ENCODE data around the gene TSHZ2.

TSHZ2 gene

DNA sequence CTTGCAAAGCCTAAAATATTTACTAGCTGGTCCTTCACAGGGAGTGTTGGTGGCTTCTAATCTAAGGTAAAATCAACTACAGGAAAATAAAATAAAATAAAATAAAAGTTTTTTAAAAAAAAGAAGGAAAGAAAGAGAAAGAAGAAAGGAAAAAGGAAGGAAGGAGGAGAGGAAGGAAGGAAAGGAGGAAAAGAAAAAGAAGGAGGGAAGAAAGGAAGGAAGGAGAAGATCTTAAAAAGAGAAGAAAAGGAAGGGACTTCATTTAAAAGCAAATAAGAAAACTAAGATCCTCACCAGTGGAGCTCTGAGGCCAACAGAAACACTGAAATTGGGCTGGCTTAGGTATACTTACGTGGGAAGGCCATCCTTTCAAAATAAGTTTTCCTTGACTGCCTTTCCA, 178.4 kb downstream of the TSHZ2 start:
- Histone ChIP-seq H3K4me1 (ENCODE audit: control insufficient read depth in 2 of 2, insufficient read depth in 2 of 2, low read length in 2 of 2) (no peaks in the 10 kb centered on the region), H3K9me3 (ENCODE audit: control insufficient read depth in 2 of 2, low read length in 2 of 2) (no peaks in the 10 kb centered on the region), H3K4me3 (ENCODE audit: low read length in 2 of 2) (no peak overlapping the region), H3K36me3 (ENCODE audit: control insufficient read depth in 2 of 2, insufficient read depth in 2 of 2, low read length in 2 of 2) (no peaks in the 10 kb centered on the region), H3K9ac (ENCODE audit: low read depth in 1 of 2, low read length in 2 of 2) (no peak overlapping the region), H3K27me3 (ENCODE audit: control insufficient read depth in 2 of 2, insufficient read depth in 2 of 2, low read length in 2 of 2) (no peaks in the 10 kb centered on the region), H3K27ac (ENCODE audit: low read depth in 2 of 2, low read length in 2 of 2) (no peak overlapping the region)

DNA sequence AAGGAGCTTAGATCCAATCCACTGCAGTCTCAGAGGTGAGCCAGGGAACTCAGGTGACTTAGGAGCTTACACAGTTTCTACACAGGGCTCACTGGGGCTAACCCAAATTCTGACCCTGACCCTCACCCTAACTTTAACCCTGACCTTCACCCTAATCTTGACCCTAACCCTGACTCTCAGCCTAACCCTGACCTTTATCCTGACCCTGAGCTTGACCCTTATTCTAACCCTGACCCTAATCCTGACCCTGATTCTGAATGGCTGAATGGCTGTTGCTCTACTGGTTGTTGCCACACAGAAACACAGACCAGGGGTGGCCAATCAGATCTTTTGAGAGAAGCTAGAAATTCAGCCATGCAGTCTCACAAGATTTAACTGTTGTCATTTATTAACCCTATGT, 180.1 kb downstream of the TSHZ2 start:
- no peaks in the 10 kb centered on the region for H3K36me3 ChIP-seq (ENCODE audit: control insufficient read depth in 2 of 2, insufficient read depth in 2 of 2, low read length in 2 of 2)
- no peak overlapping the region for H3K4me3 ChIP-seq (ENCODE audit: low read length in 2 of 2)
- H3K27me3 ChIP-seq (ENCODE audit: control insufficient read depth in 2 of 2, insufficient read depth in 2 of 2, low read length in 2 of 2), result no peaks in the 10 kb centered on the region
- no peaks in the 10 kb centered on the region for H3K4me1 ChIP-seq (ENCODE audit: control insufficient read depth in 2 of 2, insufficient read depth in 2 of 2, low read length in 2 of 2)
- H3K9ac ChIP-seq (ENCODE audit: low read depth in 1 of 2, low read length in 2 of 2), result no peak overlapping the region
- H3K9me3 ChIP-seq (ENCODE audit: control insufficient read depth in 2 of 2, low read length in 2 of 2), result no peaks in the 10 kb centered on the region
- no peak overlapping the region for H3K27ac ChIP-seq (ENCODE audit: low read depth in 2 of 2, low read length in 2 of 2)

DNA sequence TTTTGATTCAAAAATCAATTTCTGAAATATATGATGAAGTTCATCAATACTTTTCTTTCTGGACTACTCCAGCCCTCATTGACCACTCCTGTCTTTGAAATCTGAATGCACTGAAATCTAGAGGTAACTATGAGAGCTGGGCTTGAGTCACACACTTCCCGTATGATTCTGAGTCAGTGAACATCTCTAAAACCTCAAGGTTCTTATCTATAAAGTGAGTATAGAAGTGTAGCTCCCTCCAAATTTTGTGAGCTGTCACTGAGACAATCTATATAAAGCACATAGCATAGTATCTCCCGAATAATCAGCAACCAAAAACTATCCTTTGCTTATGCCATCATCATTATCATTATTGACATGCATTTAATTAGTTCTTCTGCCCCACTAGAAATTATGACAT, 182.4 kb downstream of the TSHZ2 start:
- Histone ChIP-seq H3K27me3 (ENCODE audit: control insufficient read depth in 2 of 2, insufficient read depth in 2 of 2, low read length in 2 of 2) (no peaks in the 10 kb centered on the region), H3K27ac (ENCODE audit: low read depth in 2 of 2, low read length in 2 of 2) (no peak overlapping the region), H3K9me3 (ENCODE audit: control insufficient read depth in 2 of 2, low read length in 2 of 2) (no peaks in the 10 kb centered on the region), H3K36me3 (ENCODE audit: control insufficient read depth in 2 of 2, insufficient read depth in 2 of 2, low read length in 2 of 2) (no peaks in the 10 kb centered on the region), H3K4me1 (ENCODE audit: control insufficient read depth in 2 of 2, insufficient read depth in 2 of 2, low read length in 2 of 2) (no peaks in the 10 kb centered on the region), H3K4me3 (ENCODE audit: low read length in 2 of 2) (no peak overlapping the region), H3K9ac (ENCODE audit: low read depth in 1 of 2, low read length in 2 of 2) (no peak overlapping the region)

DNA sequence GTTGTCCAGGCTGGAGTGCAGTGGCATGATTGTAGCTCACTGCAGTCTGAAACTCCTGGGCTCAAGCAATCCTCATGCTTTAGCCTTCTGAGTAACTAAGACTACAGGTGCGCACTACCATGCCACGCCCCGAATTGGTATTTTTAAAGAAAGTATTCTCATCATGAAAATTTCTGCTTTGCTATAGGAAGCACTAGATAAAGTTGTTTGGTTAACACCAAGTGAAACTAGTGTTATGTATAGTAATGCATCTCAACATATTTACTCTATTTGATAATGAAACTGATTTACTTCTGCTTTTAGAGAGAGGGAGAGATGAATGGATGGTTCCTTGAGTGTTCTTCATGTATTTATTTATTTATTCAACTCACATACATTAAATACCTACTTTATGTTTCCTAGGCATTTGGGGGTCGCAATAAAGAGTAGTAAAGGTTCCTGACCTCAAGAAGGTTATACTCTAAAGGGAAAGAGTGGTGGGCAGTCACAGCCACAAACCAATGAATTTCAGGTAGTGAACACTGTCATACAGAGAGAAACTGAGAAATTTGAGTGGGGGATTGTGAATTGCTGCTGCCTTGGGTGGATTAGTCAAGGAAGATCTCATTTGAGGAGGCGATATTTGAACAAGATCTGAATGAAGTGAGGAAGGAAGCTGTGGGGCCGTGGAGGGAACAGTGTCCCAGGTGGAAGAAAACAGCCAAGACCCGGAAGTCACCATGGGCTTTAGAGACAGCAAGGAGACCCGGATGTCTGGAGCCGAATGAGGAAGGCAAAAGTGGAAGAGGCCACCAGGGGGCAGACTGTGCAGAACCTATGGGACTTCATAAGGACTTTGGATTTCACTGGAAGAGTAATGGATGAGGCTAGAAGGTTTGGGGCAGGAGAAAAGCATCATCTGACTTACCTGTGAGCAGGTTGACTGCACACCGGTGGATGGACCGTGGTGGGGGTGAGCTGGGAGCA, 185.6 kb downstream of the TSHZ2 start:
- H3K27me3 ChIP-seq (ENCODE audit: control insufficient read depth in 2 of 2, insufficient read depth in 2 of 2, low read length in 2 of 2), result no peaks in the 10 kb centered on the region
- no peak overlapping the region for H3K4me3 ChIP-seq (ENCODE audit: low read length in 2 of 2)
- no peaks in the 10 kb centered on the region for H3K36me3 ChIP-seq (ENCODE audit: control insufficient read depth in 2 of 2, insufficient read depth in 2 of 2, low read length in 2 of 2)
- H3K9me3 ChIP-seq (ENCODE audit: control insufficient read depth in 2 of 2, low read length in 2 of 2), result no peaks in the 10 kb centered on the region
- H3K9ac ChIP-seq (ENCODE audit: low read depth in 1 of 2, low read length in 2 of 2), result no peak overlapping the region
- no peaks in the 10 kb centered on the region for H3K4me1 ChIP-seq (ENCODE audit: control insufficient read depth in 2 of 2, insufficient read depth in 2 of 2, low read length in 2 of 2)
- no peak overlapping the region for H3K27ac ChIP-seq (ENCODE audit: low read depth in 2 of 2, low read length in 2 of 2)

DNA sequence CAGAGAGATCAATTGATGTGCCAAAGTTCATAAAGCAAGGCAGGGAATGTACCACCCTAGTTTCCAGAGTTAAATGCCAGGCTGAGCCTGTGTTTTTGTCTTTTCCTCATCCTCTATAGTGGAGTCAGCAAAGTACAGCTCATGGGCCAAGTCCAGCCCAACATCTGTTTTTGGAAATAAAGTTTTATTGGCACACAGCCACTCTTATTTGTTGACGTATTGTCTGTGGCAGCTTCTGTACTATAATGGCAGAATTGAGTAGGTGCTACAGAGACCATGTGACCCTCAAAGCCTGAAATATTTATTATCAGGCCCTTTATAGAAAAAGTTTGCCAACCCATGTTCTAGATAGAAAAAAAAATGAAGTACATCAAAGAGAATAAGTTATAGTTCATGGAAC, 187.0 kb downstream of the TSHZ2 start:
- Histone ChIP-seq H3K4me1 (ENCODE audit: control insufficient read depth in 2 of 2, insufficient read depth in 2 of 2, low read length in 2 of 2) (no peaks in the 10 kb centered on the region), H3K4me3 (ENCODE audit: low read length in 2 of 2) (no peak overlapping the region), H3K27ac (ENCODE audit: low read depth in 2 of 2, low read length in 2 of 2) (no peak overlapping the region), H3K36me3 (ENCODE audit: control insufficient read depth in 2 of 2, insufficient read depth in 2 of 2, low read length in 2 of 2) (no peaks in the 10 kb centered on the region), H3K27me3 (ENCODE audit: control insufficient read depth in 2 of 2, insufficient read depth in 2 of 2, low read length in 2 of 2) (no peaks in the 10 kb centered on the region), H3K9ac (ENCODE audit: low read depth in 1 of 2, low read length in 2 of 2) (no peak overlapping the region), H3K9me3 (ENCODE audit: control insufficient read depth in 2 of 2, low read length in 2 of 2) (no peaks in the 10 kb centered on the region)

DNA sequence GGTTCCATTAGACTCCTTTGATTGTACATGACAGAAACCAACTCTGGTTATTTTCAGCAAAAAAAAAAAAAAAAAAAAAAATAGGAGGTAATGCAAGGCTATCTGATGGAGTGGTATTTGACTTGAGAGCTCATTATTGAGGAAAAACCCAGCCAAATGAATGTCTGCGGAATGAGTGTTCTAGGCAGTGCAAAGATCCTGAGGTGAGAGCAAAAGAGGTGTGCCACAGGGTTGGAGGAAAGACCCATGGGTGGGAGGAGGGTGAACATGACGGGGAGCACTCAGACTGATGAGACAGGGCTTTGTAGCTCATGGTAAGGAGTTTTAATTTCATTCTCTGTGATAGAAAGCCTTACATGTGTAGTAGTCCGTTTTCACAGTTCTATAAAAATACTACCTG, 188.9 kb downstream of the TSHZ2 start:
- Histone ChIP-seq H3K27ac (ENCODE audit: low read depth in 2 of 2, low read length in 2 of 2) (no peak overlapping the region), H3K36me3 (ENCODE audit: control insufficient read depth in 2 of 2, insufficient read depth in 2 of 2, low read length in 2 of 2) (no peaks in the 10 kb centered on the region), H3K27me3 (ENCODE audit: control insufficient read depth in 2 of 2, insufficient read depth in 2 of 2, low read length in 2 of 2) (no peaks in the 10 kb centered on the region), H3K9ac (ENCODE audit: low read depth in 1 of 2, low read length in 2 of 2) (no peak overlapping the region), H3K9me3 (ENCODE audit: control insufficient read depth in 2 of 2, low read length in 2 of 2) (no peaks in the 10 kb centered on the region), H3K4me1 (ENCODE audit: control insufficient read depth in 2 of 2, insufficient read depth in 2 of 2, low read length in 2 of 2) (no peaks in the 10 kb centered on the region), H3K4me3 (ENCODE audit: low read length in 2 of 2) (no peak overlapping the region)

DNA sequence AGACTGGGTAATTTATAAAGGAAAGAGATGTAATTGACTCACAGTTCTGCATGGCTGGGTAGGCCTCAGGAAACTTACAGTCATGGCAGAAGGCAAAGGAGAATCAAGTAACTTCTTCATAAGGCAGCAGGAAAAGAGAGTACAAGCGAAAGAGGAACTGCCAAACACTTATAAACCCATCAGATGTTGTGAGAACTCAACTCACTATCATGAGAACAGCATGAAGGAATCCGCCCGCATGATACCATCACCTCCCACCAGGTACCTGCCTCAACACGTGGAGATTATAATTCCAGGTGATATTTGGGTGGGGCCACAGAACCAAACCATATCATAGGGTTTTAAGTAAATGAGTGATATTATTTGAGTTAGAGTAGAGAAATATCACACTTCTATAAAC, 189.3 kb downstream of the TSHZ2 start:
- H3K27ac ChIP-seq (ENCODE audit: low read depth in 2 of 2, low read length in 2 of 2), result no peak overlapping the region
- no peaks in the 10 kb centered on the region for H3K9me3 ChIP-seq (ENCODE audit: control insufficient read depth in 2 of 2, low read length in 2 of 2)
- no peaks in the 10 kb centered on the region for H3K27me3 ChIP-seq (ENCODE audit: control insufficient read depth in 2 of 2, insufficient read depth in 2 of 2, low read length in 2 of 2)
- no peaks in the 10 kb centered on the region for H3K4me1 ChIP-seq (ENCODE audit: control insufficient read depth in 2 of 2, insufficient read depth in 2 of 2, low read length in 2 of 2)
- H3K9ac ChIP-seq (ENCODE audit: low read depth in 1 of 2, low read length in 2 of 2), result no peak overlapping the region
- no peaks in the 10 kb centered on the region for H3K36me3 ChIP-seq (ENCODE audit: control insufficient read depth in 2 of 2, insufficient read depth in 2 of 2, low read length in 2 of 2)
- H3K4me3 ChIP-seq (ENCODE audit: low read length in 2 of 2), result no peak overlapping the region

DNA sequence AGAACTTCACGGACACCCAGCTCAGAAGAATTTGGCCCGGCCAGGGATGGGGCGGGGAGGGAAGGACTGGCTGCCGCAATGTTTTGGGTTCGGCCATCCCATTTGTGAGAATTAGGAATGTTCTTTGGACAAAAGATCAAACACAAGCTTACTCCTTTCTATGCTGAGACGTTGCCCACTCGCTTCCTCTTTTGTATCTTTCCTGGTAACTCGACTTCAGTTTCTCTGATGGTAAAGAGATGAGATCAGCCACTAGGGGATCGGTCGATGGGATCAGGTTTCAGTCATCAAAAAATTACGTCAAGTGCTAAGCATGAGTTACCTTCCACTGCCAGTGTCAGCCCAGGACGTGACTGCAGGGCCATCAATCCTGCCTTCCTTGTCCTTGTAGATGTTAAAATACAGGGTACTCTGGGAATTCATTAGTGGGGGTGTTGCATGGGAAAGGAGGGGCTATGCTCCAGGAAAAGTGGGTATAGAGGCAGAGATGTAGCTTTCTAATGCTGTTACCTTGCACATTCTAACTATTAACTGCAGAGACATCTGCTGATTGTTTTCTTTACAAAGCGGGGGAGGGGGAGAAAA, 190.2 kb downstream of the TSHZ2 start:
- Histone ChIP-seq H3K27me3 (ENCODE audit: control insufficient read depth in 2 of 2, insufficient read depth in 2 of 2, low read length in 2 of 2) (no peaks in the 10 kb centered on the region), H3K9ac (ENCODE audit: low read depth in 1 of 2, low read length in 2 of 2) (no peak overlapping the region), H3K4me1 (ENCODE audit: control insufficient read depth in 2 of 2, insufficient read depth in 2 of 2, low read length in 2 of 2) (no peaks in the 10 kb centered on the region), H3K4me3 (ENCODE audit: low read length in 2 of 2) (peak overlapping the region in 1 of 2 donors; percentile 13), H3K36me3 (ENCODE audit: control insufficient read depth in 2 of 2, insufficient read depth in 2 of 2, low read length in 2 of 2) (no peaks in the 10 kb centered on the region), H3K27ac (ENCODE audit: low read depth in 2 of 2, low read length in 2 of 2) (no peak overlapping the region), H3K9me3 (ENCODE audit: control insufficient read depth in 2 of 2, low read length in 2 of 2) (no peaks in the 10 kb centered on the region)

DNA sequence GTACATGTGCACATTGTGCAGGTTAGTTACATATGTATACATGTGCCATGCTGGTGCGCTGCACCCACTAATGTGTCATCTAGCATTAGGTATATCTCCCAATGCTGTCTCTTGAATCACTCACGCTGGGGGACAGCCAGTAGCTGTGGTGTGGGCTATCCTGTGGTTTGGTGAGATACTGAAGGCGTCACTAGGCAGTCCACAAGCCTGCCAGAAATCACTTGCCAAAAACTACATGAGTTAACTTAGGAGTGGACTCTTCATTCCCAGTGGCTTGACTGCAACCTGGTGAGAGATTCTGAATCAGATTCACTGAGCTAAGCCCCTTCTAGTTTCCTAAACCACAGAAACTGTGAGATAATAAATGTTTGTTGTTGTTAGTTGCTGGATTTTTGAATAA, 191.3 kb downstream of the TSHZ2 start:
- no peaks in the 10 kb centered on the region for H3K9me3 ChIP-seq (ENCODE audit: control insufficient read depth in 2 of 2, low read length in 2 of 2)
- H3K27me3 ChIP-seq (ENCODE audit: control insufficient read depth in 2 of 2, insufficient read depth in 2 of 2, low read length in 2 of 2), result no peaks in the 10 kb centered on the region
- no peak overlapping the region for H3K27ac ChIP-seq (ENCODE audit: low read depth in 2 of 2, low read length in 2 of 2)
- H3K9ac ChIP-seq (ENCODE audit: low read depth in 1 of 2, low read length in 2 of 2), result no peak overlapping the region
- H3K4me1 ChIP-seq (ENCODE audit: control insufficient read depth in 2 of 2, insufficient read depth in 2 of 2, low read length in 2 of 2), result no peaks in the 10 kb centered on the region
- no peaks in the 10 kb centered on the region for H3K36me3 ChIP-seq (ENCODE audit: control insufficient read depth in 2 of 2, insufficient read depth in 2 of 2, low read length in 2 of 2)
- H3K4me3 ChIP-seq (ENCODE audit: low read length in 2 of 2), result no peak overlapping the region

DNA sequence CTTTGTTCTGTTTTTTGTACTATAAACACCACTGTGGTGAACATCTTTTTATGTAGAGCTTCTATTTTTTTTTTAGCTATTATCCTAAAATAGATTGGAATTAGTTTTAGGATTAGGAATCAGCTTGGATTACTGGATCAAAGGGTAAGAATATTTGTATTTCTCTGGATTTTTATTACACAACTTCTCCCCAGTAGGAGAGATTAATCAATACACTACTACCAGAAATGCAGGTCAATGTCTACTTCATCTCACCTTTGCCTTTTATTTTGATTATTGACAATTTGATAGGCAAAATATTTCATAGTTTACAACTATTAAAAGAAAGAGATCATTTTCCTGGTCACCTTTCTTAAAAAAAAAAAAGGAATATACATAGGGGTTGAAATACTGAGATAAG, 191.9 kb downstream of the TSHZ2 start:
- Histone ChIP-seq H3K36me3 (ENCODE audit: control insufficient read depth in 2 of 2, insufficient read depth in 2 of 2, low read length in 2 of 2) (no peaks in the 10 kb centered on the region), H3K9me3 (ENCODE audit: control insufficient read depth in 2 of 2, low read length in 2 of 2) (no peaks in the 10 kb centered on the region), H3K27me3 (ENCODE audit: control insufficient read depth in 2 of 2, insufficient read depth in 2 of 2, low read length in 2 of 2) (no peaks in the 10 kb centered on the region), H3K4me1 (ENCODE audit: control insufficient read depth in 2 of 2, insufficient read depth in 2 of 2, low read length in 2 of 2) (no peaks in the 10 kb centered on the region), H3K27ac (ENCODE audit: low read depth in 2 of 2, low read length in 2 of 2) (no peak overlapping the region), H3K4me3 (ENCODE audit: low read length in 2 of 2) (no peak overlapping the region), H3K9ac (ENCODE audit: low read depth in 1 of 2, low read length in 2 of 2) (no peak overlapping the region)

Measured in mucosa of rectum (tissue), 2 donors.